HG02571 (cell line): ENCODE results near the gene SOX5.

Source experiments
- ATAC-seq: cut with Tn5 transposase; IDR thresholded peaks from one replicate; pipeline ENCODE4 v1.9.1; 2021; ENCODE audit warnings: mild to moderate bottlenecking, moderate library complexity; ENCODE audit not compliant: unreplicated experiment

Gene SOX5

GRCh38 chr12:23699031-23699430, 250.4 kb downstream of the SOX5 start:
- ATAC-seq = no peak

- no peak for ATAC-seq
Measured at GRCh38 chr12:23694920-23695319, 254.6 kb downstream of the SOX5 start.

GRCh38 chr12:23694307-23694706, 255.2 kb downstream of the SOX5 start:
- no peak for ATAC-seq

- ATAC-seq = no peak
Measured at GRCh38 chr12:23687947-23688346, 261.5 kb downstream of the SOX5 start.

- ATAC-seq = no peak
Measured at GRCh38 chr12:23686095-23686494, 263.4 kb downstream of the SOX5 start.

- no peak for ATAC-seq
Measured at GRCh38 chr12:23684121-23684520, 265.3 kb downstream of the SOX5 start.

GRCh38 chr12:23681237-23681636, 268.2 kb downstream of the SOX5 start:
- no peak for ATAC-seq

GRCh38 chr12:23674064-23674463, 275.4 kb downstream of the SOX5 start:
- no peak for ATAC-seq

GRCh38 chr12:23671881-23672280, 277.6 kb downstream of the SOX5 start:
- ATAC-seq = no peak

- ATAC-seq = no peak
Measured at GRCh38 chr12:23670684-23671083, 278.8 kb downstream of the SOX5 start.

- ATAC-seq = no peak
Measured at GRCh38 chr12:23669691-23670090, 279.8 kb downstream of the SOX5 start.

GRCh38 chr12:23666866-23667265, 282.6 kb downstream of the SOX5 start:
- no peak for ATAC-seq

- ATAC-seq = no peak
Measured at GRCh38 chr12:23662966-23663365, 286.5 kb downstream of the SOX5 start.

- no peak for ATAC-seq
Measured at GRCh38 chr12:23659131-23659530, 290.3 kb downstream of the SOX5 start.

GRCh38 chr12:23657598-23657997, 291.9 kb downstream of the SOX5 start:
- no peak for ATAC-seq

GRCh38 chr12:23655884-23656283, 293.6 kb downstream of the SOX5 start:
- no peak for ATAC-seq

GRCh38 chr12:23655112-23655511, 294.4 kb downstream of the SOX5 start:
- ATAC-seq = no peak

GRCh38 chr12:23648546-23648945, 300.9 kb downstream of the SOX5 start:
- ATAC-seq = no peak

- no peak for ATAC-seq
Measured at GRCh38 chr12:23640754-23641153, 308.7 kb downstream of the SOX5 start.

- no peak for ATAC-seq
Measured at GRCh38 chr12:23634344-23634743, 315.1 kb downstream of the SOX5 start.

- no peak for ATAC-seq
Measured at GRCh38 chr12:23631786-23632377, 317.6 kb downstream of the SOX5 start.

- no peak for ATAC-seq
Measured at GRCh38 chr12:23630524-23630923, 318.9 kb downstream of the SOX5 start.

- ATAC-seq = no peak
Measured at GRCh38 chr12:23628806-23629205, 320.7 kb downstream of the SOX5 start.
